A673 (cell line): ENCODE results near the gene C11orf71.

Experiments used
- EZH2 ChIP-seq: fragments of 200-600 bp; sonication (generic); IDR thresholded peaks from 2 replicates; pipeline ENCODE4 v1.6.1; 2017; ENCODE audit warnings: borderline replicate concordance, low read depth, mild to moderate bottlenecking, mixed read lengths, antibody characterized with exemption, low read length; ENCODE audit not compliant: poor library complexity, severe bottlenecking
- TF ChIP-seq, protein P1 (sequence below): fragments of 300-800, 200-600 bp; sonication (generic); conservative IDR thresholded peaks from 2 replicates; pipeline ENCODE4 v1.5.1; 2017; ENCODE audit warnings: low read depth, mild to moderate bottlenecking, antibody characterized with exemption, low read length, moderate library complexity, mixed read lengths

DNA sequence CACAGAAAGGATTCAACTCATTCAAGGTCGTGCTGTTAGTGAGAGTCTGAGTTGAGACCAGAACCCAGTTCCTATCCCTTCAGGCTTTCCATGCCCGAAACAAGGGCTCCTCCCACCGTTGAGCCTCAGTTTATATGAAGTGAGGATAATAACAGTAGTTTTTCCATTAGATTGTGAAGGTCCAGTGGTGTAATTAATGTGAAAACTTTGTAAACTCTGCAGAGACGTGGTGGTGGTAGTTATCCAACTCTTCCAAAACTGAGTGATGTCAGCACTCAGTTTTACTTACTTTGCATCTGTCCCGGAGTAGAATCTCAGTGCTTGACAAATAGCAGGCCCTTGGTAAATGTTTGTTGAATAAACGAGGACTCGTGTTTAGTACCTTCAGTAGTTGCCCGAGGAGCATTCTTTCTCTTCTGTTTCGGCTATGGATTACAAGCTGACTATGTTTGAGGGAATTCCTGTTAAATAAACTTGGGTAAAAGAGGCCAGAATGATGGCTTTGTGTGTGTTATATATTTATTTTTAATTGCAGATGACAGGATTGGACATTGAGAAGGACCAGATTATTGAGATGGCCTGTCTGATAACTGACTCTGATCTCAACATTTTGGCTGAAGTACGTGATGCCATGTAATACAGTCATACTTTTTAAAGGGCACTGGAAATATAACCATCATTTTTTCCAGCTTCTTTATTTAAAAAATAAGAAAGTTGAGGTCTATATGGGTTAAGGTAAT, 40.0 kb upstream of the C11orf71 start:
- TF ChIP-seq, protein P1, sequence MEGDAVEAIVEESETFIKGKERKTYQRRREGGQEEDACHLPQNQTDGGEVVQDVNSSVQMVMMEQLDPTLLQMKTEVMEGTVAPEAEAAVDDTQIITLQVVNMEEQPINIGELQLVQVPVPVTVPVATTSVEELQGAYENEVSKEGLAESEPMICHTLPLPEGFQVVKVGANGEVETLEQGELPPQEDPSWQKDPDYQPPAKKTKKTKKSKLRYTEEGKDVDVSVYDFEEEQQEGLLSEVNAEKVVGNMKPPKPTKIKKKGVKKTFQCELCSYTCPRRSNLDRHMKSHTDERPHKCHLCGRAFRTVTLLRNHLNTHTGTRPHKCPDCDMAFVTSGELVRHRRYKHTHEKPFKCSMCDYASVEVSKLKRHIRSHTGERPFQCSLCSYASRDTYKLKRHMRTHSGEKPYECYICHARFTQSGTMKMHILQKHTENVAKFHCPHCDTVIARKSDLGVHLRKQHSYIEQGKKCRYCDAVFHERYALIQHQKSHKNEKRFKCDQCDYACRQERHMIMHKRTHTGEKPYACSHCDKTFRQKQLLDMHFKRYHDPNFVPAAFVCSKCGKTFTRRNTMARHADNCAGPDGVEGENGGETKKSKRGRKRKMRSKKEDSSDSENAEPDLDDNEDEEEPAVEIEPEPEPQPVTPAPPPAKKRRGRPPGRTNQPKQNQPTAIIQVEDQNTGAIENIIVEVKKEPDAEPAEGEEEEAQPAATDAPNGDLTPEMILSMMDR: no peak
- TF ChIP-seq EZH2: no peak
